Measurements from ENCODE around the gene RAB18.

DNA sequence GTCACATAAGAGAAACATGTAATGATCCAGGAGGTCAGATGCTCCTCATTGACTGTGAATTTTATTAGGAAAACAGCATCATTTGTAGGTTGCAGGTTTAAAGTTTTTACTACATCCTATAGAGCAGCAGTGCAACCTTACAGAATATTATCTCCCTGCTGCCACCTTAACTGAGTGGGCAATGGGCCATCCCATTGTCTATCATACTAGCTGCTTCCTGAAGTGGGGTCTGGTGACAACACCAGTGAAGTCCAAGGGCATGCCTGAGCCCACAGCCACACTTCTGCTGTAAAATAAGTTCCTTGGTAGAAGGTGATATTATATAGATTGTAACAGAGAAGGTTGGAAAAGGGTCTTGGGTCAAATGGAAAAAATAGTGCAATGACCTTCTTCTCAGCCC, 4.0 kb upstream of the RAB18 start:
- no peak for TF ChIP-seq POLR2A (IDR thresholded peaks at IDR 0.05)
- TF ChIP-seq, protein P1, sequence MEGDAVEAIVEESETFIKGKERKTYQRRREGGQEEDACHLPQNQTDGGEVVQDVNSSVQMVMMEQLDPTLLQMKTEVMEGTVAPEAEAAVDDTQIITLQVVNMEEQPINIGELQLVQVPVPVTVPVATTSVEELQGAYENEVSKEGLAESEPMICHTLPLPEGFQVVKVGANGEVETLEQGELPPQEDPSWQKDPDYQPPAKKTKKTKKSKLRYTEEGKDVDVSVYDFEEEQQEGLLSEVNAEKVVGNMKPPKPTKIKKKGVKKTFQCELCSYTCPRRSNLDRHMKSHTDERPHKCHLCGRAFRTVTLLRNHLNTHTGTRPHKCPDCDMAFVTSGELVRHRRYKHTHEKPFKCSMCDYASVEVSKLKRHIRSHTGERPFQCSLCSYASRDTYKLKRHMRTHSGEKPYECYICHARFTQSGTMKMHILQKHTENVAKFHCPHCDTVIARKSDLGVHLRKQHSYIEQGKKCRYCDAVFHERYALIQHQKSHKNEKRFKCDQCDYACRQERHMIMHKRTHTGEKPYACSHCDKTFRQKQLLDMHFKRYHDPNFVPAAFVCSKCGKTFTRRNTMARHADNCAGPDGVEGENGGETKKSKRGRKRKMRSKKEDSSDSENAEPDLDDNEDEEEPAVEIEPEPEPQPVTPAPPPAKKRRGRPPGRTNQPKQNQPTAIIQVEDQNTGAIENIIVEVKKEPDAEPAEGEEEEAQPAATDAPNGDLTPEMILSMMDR (IDR thresholded peaks at IDR 0.05) = no peak

All from lower leg skin (tissue), 3 donors.